Stimulated activated CD8-positive, alpha-beta memory T cell treated with anti-CD3 and anti-CD28 coated beads, Interleukin-12 subunit alpha, Interleukin-12 subunit beta, amount 100 ng/mL, for 1 hour (primary cell): ENCODE measurements around the gene PSORS1C2.
"Not testable (repeated sequence)": the region's sequence is repeated elsewhere in the genome, so short reads cannot be mapped to it uniquely, and the experiment has no call there.

Experiments
- DNase-seq: peaks from one replicate; pipeline ENCODE4 v3.0.0-alpha.2; 2020; ENCODE audit warnings: low read depth

PSORS1C2 gene

DNA sequence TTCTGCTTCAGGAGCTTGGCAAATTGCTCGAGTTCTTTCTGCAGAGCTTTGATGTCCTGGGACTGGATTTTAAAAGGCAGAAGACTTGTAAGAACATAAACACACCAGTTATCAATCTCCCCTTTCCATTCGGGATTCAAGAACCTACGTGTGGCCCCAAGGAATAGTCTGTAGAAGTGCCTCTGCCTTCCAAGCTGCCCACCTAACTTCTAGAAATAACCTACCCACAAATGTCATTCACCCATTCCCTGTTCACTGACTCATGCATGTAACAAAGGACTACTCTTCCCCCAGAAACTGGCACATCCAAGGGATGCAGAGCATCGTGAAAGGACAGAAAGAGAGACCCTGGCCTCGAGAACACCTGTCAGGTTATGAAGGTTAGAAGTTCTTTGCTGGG, 27.1 kb upstream of the PSORS1C2 start:
- no peak for DNase-seq

- not testable (repeated sequence) for DNase-seq
These were observed 26.4 kb upstream of the PSORS1C2 start for GRCh38 chr6:31165064-31165832.

DNA sequence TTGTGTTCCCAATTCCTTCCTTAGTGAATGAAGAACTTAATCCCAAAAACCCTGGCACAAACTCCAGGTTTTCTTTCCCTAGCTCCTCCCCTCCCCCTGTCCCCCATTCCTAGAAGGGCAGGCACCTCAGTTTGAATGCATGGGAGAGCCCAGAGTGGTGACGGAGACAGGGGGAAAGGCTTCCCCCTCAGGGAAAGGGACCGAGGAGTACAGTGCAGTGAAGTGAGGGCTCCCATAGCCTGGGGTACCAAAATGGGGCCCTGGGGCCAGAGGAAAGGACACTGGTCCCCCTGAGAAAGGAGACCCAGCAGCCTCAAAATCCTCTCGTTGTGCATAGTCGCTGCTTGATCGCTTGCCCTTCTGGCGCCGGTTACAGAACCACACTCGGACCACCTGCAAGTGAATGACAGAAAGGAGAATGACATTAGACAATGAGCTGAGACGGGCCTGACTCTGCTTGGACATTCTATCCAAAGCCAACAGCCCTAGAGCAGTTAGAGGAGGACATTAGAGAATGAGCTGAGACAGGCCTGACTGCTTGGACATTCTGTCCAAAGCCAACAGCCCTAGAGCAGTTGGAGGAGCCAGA, 25.7 kb upstream of the PSORS1C2 start:
- not testable (repeated sequence) for DNase-seq

GRCh38 chr6:31163922-31164321, 25.1 kb upstream of the PSORS1C2 start:
- DNase-seq: no peak

- no peak for DNase-seq
These were observed 23.7 kb upstream of the PSORS1C2 start for GRCh38 chr6:31162463-31163165.

- DNase-seq: no peak
These were observed 22.6 kb upstream of the PSORS1C2 start for GRCh38 chr6:31161216-31162126.

DNA sequence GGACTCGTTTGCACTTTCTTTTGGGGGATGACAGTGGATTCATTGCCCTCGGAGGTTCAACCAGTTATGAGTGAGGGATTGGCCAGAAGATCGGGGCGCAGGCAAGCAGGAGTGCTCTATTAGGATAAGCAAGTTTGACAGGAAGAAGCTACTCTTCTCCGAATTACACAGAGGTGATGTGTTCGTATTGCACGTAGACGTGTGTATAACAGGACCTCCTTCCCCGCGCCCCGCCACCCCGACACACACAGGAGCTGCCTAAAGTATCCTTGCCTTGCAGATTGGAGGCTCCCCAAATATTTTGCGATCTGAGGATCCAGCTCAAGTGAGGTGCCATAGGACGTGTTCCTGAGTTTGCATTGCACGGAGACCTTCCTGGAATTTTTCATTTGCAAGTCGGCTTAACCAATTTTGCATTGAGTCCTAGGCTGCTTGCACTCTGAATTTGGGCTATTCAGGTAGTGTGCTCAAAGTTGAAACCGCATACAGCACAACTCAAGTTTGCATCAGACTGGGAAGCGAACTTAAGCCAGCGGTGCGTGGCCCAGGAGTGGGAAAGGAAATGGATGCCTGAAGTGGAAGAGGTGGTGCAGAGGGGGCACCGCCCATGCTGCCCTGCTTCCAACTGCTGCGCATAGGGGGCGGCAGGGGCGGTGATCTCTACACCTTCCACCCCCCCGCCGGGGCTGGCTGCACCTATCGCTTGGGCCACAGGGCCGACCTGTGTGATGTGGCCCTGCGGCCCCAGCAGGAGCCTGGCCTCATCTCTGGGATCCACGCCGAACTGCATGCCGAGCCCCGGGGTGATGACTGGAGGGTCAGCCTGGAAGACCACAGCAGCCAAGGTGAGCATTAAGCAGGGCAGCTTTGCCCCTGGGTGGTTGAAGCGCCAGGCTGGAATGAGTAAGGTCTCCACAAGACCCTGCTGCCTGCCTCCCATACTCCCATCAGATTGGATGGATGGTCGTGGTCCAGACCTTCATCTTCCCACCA, 20.3 kb upstream of the PSORS1C2 start:
- DNase-seq: no peak

- DNase-seq: peak; percentile 99
These were observed 19.4 kb upstream of the PSORS1C2 start, which contains the start of gene TCF19 for GRCh38 chr6:31158140-31158862. Gene TCF19 (plus strand): TSS chr6:31158589. CDS start chr6:31159470, 881 bp downstream.

GRCh38 chr6:31157513-31158139, 18.8 kb upstream of the PSORS1C2 start, which contains the start of gene CCHCR1:
Gene CCHCR1 (minus strand): TSS chr6:31157802. CDS start chr6:31157600, 202 bp downstream.
- no peak for DNase-seq

GRCh38 chr6:31156641-31157040, 17.8 kb upstream of the PSORS1C2 start:
- no peak for DNase-seq

DNA sequence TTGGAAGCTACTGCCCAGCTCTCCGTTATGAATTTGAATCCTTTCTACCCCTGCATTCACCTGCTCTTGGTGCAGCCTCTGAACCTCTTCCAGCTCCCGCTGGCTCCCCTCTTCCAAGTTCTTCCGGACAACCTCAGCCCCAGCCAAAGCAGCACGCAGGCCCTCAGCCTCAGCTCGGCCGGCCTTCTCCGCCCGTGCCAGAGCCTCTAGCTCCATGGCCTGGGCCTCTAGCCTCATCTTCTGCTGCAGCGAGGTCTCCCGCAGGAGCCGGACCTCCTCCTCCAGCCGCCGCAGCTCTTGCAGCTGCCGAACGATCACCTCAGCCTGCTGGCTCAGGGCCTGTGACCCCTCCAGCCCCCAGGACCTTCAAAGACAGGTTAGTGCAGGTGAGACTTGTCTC, 15.6 kb upstream of the PSORS1C2 start:
- DNase-seq: no peak

DNA sequence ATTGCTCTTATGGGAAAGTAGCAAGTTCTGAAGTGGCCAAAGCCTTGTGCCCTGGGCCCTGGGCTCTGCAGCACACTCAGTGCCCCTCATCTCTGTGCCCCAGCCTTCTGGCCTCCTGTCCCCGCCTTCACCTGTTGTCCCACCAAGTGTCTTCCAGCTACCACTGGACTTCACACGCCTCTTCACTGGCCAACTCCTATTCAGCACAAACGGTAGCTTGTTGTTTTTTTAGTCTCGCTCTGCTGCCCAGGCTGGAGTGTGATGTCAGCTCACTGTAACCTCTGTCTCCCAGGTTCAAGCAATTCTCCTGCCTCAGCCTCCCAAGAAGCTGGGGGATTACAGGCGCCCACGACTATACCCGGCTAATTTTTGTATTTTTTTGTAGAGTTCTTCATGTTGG, 13.9 kb upstream of the PSORS1C2 start:
- DNase-seq: no peak

DNA sequence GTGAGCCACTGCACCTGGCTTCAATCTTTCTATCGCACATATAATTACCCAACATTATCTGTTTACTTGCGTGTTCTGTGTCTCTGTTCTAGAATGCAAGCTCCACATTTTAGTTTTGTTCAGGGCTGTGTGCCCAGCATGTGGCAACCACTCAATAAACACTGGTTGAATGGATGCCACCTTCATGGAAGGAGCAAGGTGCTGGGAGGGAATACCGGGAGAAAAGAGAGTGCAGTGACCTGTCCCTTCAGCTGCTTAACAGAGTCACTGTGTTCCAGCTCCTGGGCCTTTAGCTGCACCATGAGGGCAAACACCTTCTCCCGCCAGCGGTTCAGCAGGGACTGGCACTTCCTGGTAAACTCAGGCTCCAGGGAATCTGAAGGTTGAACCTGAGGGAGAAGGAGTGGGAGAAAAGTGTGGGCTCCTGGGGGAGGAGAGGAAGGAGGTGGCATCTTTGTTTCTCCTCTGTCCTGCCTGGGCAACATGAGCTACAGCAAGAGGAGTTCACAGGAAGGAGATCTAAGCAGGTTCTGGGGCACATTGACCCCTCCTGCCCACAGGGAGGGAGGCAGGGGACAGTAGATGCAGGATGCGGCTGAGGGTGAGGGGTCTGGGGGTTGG, 11.1 kb upstream of the PSORS1C2 start:
- DNase-seq: no peak

DNA sequence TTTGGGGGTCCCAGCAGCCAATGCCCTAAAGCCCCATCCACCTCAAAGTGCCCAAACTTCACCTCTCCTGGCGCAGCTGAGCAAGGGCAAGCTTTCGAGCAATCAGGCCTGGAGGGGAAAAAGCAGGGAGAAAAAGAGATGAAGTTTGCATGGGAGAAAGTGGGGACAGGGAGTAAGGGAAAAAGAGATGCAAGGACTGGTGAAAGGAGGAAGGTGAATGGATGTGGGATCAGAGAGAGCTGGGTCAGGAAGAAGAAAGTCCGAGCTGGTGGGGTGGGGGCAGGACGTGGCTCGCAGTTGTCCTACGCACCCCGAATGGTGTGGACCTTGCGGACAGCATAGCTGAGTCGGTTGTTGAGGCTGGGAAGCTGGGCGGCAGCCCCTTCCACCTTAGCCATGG, 6.5 kb upstream of the PSORS1C2 start:
- no peak for DNase-seq

GRCh38 chr6:31144970-31145340, 6.1 kb upstream of the PSORS1C2 start:
- DNase-seq: no peak

- DNase-seq: no peak
These were observed 5.6 kb upstream of the PSORS1C2 start for GRCh38 chr6:31144296-31144969.

GRCh38 chr6:31143148-31143547, 4.3 kb upstream of the PSORS1C2 start:
- DNase-seq: no peak

- no peak for DNase-seq
These were observed 3.5 kb upstream of the PSORS1C2 start for GRCh38 chr6:31142361-31142761.
